ENCODE data around the gene PCMTD2. TPM values are rescaled to one million over a fixed set of nuclear protein-coding genes. Genes with fewer than 3 reads are reported as not detected.
A peak's percentile ranks its signal among the peaks of the same experiment; 100 is the strongest.

PCMTD2 gene
- total and polyA plus RNA-seq, 9 donors: 32.0 to 96.3 (median 78.7) TPM

DNA sequence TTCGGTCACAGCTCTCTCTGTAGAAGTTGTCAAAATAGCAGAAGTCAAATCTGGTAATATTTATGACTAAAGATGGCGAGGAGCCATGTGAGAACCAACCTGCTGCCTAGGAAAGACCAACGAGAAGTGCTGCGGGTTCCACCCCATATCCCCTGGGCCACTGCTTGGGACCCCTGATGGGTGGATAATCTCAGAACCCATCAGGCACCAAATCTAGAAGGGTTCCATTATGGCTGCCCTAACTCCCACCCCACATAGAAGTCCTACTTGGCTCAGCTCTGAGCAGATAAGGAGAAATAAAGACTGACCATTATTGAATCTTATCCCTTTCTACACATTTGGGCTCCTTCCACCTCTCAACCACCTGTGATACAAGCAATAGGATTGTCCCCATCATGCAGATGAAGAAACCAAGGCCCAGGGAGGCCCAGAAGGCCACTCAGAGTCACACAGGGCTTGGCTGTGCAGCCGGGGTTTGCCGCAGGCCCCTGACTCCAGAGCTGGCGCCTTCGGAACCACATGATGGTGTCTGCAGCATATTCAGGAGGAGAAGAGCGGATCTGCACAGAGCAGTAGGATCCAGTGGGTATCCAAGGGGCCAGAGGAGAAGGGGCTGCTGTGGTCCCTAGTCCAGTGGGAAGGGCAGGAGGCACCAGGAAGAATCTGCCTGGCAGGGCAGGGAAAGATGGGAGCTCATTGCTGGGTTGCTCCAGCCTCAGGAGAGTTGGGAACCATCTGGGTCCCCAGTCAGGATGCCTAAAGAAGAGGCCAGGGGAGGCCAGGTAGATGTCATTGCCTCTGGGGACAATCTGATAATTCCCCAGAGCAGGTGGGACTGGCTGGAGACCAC is 9.6 kb upstream of the PCMTD2 start:
- H3K4me3 ChIP-seq: no peak overlapping the region
- WGBS, 3 donors: 87 to 89% (median 88%) methylated on average over 9 of the region's 9 CpGs
- H3K36me3 ChIP-seq: no peaks in the 10 kb centered on the region
- no peaks in the 10 kb centered on the region for H3K9me3 ChIP-seq
- TF ChIP-seq, protein P1, sequence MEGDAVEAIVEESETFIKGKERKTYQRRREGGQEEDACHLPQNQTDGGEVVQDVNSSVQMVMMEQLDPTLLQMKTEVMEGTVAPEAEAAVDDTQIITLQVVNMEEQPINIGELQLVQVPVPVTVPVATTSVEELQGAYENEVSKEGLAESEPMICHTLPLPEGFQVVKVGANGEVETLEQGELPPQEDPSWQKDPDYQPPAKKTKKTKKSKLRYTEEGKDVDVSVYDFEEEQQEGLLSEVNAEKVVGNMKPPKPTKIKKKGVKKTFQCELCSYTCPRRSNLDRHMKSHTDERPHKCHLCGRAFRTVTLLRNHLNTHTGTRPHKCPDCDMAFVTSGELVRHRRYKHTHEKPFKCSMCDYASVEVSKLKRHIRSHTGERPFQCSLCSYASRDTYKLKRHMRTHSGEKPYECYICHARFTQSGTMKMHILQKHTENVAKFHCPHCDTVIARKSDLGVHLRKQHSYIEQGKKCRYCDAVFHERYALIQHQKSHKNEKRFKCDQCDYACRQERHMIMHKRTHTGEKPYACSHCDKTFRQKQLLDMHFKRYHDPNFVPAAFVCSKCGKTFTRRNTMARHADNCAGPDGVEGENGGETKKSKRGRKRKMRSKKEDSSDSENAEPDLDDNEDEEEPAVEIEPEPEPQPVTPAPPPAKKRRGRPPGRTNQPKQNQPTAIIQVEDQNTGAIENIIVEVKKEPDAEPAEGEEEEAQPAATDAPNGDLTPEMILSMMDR (IDR thresholded peaks at IDR 0.05): no peak
- TF ChIP-seq EP300 (IDR thresholded peaks at IDR 0.05) (no peak), POLR2A (IDR thresholded peaks at IDR 0.05) (no peak)
- intact Hi-C loops (cut with DNase I): no loop called here
- H3K4me1 ChIP-seq (ENCODE audit: insufficient read depth): no peaks in the 10 kb centered on the region
- H3K27me3 ChIP-seq: no peaks in the 10 kb centered on the region
- H3K27ac ChIP-seq: no peak overlapping the region
- DNase-seq: peak in 2 of 5 donors; percentile 1 to 4

DNA sequence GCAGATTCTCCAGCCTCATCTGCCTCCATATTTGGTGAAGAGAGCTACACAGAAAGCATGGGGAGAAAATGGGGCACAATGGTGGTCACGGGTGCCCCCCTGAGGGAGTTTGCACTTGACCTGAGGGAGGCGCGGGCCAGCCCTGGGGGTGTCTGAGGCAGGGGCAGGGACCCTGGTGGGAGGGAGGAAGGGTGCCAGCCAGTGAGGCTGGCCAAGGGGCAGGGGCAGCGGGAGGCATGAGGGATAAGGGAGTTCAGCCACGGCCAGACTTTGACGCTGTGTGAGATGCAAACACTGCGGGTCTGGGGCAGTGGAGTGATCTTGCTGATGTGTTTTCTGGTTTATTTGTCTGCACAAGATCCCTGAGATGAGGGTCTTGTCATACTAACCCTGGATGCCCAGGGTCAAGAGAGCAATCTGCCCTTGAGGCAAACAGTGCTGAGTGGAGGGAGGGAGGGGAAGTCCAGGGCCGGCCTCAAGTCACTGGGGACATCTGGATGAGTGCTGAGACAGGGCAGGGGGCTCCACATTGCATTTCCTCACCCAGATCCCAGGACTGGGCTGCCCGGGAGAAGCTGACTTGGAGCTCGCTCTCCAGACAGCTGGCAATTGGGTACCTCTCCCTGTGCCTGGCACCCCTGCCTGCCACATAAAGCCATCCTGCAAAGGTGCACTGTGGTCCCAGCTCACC is 8.8 kb upstream of the PCMTD2 start:
- Histone ChIP-seq H3K9me3 (no peaks in the 10 kb centered on the region), H3K27ac (no peak overlapping the region), H3K4me1 (ENCODE audit: insufficient read depth) (no peaks in the 10 kb centered on the region), H3K4me3 (no peak overlapping the region), H3K27me3 (no peaks in the 10 kb centered on the region), H3K36me3 (no peaks in the 10 kb centered on the region)
- TF ChIP-seq, protein P1 (IDR thresholded peaks at IDR 0.05): no peak
- TF ChIP-seq POLR2A (IDR thresholded peaks at IDR 0.05) (no peak), EP300 (IDR thresholded peaks at IDR 0.05) (no peak)
- intact Hi-C loops (cut with DNase I): no loop called here
- DNase-seq: peak in 2 of 5 donors; percentile 6 to 8
- WGBS, 3 donors: 68 to 79% (median 75%) methylated on average over 10 of the region's 10 CpGs

DNA sequence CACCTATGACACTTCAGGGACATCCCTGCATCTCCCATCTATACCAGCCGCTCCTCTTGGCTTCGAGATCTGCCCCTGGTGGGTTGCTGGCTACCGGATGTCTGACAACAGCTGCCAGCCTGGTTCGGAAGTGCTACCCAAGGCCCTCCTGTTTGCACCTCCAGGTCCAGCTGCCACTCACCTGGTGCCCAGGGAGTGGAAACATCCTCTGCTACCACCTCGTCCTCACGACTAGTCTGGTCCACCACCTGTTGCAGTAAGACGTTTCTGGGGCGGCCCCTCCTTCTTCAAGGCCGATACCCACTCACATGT is 8.3 kb upstream of the PCMTD2 start:
- H3K4me3 ChIP-seq: no peak overlapping the region
- H3K9me3 ChIP-seq: no peaks in the 10 kb centered on the region
- H3K4me1 ChIP-seq (ENCODE audit: insufficient read depth): no peaks in the 10 kb centered on the region
- TF ChIP-seq EP300 (IDR thresholded peaks at IDR 0.05) (no peak), POLR2A (IDR thresholded peaks at IDR 0.05) (no peak)
- TF ChIP-seq, protein P1 (IDR thresholded peaks at IDR 0.05): no peak
- WGBS, 3 donors: 72 to 82% (median 76%) methylated on average over 9 of the region's 9 CpGs
- intact Hi-C loops (cut with DNase I): no loop called here
- H3K27ac ChIP-seq: no peak overlapping the region
- peak in 2 of 5 donors; percentile 4 to 7 for DNase-seq
- H3K36me3 ChIP-seq: no peaks in the 10 kb centered on the region
- H3K27me3 ChIP-seq: no peaks in the 10 kb centered on the region

DNA sequence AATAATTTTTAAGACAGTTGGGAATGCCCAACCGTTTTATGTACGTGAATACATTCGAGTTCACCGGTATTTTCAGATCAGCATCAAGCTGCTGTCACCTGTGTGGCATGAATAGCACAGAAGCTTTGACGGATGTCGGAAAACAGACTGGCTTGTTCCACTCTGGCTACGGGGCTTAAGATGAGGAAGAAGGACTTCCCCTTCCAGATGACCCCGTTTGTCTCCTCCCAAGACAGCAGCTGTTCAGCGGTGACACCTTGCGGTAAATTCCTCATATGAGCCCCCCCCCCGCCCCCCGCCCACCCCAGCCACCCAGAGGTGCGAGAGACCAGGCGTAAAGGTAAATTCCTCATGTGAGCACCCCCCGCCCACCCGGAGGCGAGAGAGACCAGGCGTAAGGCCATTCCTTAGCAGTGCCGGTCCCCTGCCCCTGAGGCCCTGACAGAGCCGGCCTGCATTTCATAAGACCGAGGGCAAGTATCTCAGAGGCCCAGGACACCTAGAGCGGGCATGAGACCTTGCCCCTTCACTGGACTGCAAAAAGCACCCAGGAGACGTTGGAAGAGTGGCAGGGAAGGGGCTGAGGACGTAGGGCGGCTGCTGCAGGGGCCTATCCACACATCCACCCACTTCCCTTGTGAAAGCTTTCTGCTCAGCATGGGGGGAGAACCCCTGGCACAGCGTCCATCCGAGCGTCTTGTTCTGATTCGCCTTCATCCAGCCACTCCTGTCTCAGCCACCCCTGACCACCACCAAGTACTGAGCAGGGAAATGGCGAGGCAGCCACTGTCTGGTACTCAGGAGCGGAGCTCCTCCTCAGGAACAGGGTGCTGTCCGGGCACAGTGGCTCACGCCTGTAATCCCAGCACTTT is 7.3 kb upstream of the PCMTD2 start:
- TF ChIP-seq EP300 (IDR thresholded peaks at IDR 0.05) (no peak), POLR2A (IDR thresholded peaks at IDR 0.05) (no peak)
- TF ChIP-seq, protein P1 (IDR thresholded peaks at IDR 0.05): no peak
- H3K27me3 ChIP-seq: no peaks in the 10 kb centered on the region
- H3K9me3 ChIP-seq: no peaks in the 10 kb centered on the region
- WGBS, 3 donors: 57 to 67% (median 65%) methylated on average over 31 to 33 of the region's 33 CpGs
- intact Hi-C loops (cut with DNase I): no loop called here
- H3K27ac ChIP-seq: no peak overlapping the region
- no peak overlapping the region for H3K4me3 ChIP-seq
- peak in 2 of 5 donors; percentile 9 for DNase-seq
- no peaks in the 10 kb centered on the region for H3K4me1 ChIP-seq (ENCODE audit: insufficient read depth)
- no peaks in the 10 kb centered on the region for H3K36me3 ChIP-seq
